GM03348 (cell line): ENCODE results near the gene GDF11.

Experiments used
- DNase-seq: peaks from one replicate; pipeline ENCODE4 v3.0.0; 2012; ENCODE audit warnings: low spot score

GDF11 gene

DNA sequence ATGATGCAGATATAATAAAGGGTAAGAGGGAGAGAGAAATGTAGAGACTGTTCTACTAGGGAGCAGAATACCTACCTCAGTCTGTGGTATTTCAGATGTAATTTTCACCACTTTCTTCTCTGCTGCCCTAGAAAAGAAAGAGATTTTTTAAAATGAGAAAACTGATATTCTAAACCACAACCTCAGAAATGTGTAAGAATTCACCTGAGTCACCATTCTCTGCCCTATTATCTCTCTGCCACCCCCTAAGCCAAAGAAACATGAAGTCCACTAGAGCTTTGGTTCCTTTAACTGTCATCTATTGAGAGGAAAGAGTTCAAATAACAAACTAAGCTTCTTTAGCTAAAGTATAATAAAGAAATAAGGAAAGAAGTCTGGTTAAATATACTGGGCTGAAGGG lies 53.0 kb downstream of the GDF11 start:
- DNase-seq = no peak

DNA sequence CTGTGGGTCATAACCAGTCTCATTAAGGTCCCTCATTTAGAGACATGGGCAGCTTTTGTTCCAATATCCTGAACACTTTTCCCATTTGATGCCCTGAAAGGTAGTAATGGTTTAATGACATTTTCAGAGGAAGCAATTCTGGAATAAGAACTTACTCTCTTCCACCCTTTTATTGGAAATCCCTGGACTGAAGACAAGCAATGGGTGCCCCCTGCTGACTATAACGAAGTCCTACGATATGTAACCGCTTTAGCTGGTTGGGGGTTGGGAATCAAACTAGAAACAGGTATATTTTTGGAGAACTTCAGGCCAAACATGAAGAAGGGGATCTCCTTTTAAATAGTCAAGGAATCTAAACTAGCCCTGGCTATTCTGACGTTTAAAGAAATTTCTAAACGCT lies 54.1 kb downstream of the GDF11 start:
- DNase-seq = peak; percentile 53

DNA sequence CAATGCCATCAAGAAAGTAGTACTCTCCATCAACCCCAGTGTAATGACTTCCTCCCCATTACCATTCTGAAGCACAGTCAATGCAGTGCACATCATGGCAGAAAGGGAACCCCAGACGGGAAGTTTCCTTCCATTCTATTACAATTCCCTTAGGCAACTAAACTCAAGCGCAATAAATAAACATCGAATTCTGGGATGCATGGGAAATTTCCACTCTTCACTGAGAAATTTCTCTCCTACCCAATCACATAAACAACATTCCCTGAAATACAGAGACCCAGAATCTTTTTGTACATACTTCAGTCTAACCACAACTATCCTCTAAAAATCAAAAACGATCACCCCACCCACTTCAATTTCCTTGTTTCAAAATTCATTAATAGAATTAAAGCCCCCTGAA lies 54.6 kb downstream of the GDF11 start:
- DNase-seq = no peak
